SK-N-MC (cell line): ENCODE measurements around the gene ACTG2.

Experiments
- EZH2 ChIP-seq: fragments of 200-600 bp; sonication (generic); IDR thresholded peaks from one replicate; pipeline ENCODE4 v1.6.1; 2017; ENCODE audit warnings: antibody characterized with exemption
- POLR2AphosphoS5 ChIP-seq: IDR thresholded peaks from 2 replicates; pipeline ENCODE4 v1.6.1; 2012; ENCODE audit warnings: mild to moderate bottlenecking, low read depth, low read length, borderline replicate concordance

- TF ChIP-seq POLR2AphosphoS5: no peak
- no peak for TF ChIP-seq EZH2
Measured at GRCh38 chr2:73889206-73889605, 3.6 kb upstream of the ACTG2 start.
